ENCODE results near the gene EPM2A.

GRCh38 chr6:145660676-145661075, 74.6 kb downstream of the EPM2A start:
- no peak for TF ChIP-seq POLR2A (IDR thresholded peaks at IDR 0.05)
- TF ChIP-seq, protein P1, sequence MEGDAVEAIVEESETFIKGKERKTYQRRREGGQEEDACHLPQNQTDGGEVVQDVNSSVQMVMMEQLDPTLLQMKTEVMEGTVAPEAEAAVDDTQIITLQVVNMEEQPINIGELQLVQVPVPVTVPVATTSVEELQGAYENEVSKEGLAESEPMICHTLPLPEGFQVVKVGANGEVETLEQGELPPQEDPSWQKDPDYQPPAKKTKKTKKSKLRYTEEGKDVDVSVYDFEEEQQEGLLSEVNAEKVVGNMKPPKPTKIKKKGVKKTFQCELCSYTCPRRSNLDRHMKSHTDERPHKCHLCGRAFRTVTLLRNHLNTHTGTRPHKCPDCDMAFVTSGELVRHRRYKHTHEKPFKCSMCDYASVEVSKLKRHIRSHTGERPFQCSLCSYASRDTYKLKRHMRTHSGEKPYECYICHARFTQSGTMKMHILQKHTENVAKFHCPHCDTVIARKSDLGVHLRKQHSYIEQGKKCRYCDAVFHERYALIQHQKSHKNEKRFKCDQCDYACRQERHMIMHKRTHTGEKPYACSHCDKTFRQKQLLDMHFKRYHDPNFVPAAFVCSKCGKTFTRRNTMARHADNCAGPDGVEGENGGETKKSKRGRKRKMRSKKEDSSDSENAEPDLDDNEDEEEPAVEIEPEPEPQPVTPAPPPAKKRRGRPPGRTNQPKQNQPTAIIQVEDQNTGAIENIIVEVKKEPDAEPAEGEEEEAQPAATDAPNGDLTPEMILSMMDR (IDR thresholded peaks at IDR 0.05): no peak

All from right lobe of liver (tissue), 4 donors.